Measurements from ENCODE around the gene OR5V1. TPM values are rescaled to one million over a fixed set of nuclear protein-coding genes. Genes with fewer than 3 reads are reported as not detected.

Gene OR5V1
- total RNA-seq (2022; extraction: Qiagen RNA extraction; ENCODE audit: low read depth) = not detected in 5 replicates

DNA sequence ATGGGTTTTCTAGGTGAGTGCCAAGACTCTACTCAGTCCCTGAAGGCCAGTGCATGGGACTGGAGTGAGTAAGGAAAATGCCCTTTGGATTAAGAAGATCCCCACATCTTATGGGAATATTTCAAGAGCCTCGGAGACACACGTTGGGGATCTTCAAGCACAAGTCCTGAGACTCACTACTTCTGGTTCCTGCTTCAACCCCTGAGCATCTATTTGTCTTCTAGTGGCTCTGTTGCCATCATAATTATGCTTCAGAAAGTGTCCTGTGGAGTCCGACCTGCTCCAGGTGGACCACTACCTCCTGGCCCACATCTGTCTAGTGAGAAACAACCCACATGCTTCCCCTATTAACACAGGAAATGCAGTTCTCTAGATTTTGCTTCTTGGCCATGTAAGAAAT lies at the start of gene OR5V1:
OR5V1 (minus strand) TSS at position 101 of the 400 bp plus-strand sequence. CDS start 12,670 bp downstream, outside the sequence.

DNA sequence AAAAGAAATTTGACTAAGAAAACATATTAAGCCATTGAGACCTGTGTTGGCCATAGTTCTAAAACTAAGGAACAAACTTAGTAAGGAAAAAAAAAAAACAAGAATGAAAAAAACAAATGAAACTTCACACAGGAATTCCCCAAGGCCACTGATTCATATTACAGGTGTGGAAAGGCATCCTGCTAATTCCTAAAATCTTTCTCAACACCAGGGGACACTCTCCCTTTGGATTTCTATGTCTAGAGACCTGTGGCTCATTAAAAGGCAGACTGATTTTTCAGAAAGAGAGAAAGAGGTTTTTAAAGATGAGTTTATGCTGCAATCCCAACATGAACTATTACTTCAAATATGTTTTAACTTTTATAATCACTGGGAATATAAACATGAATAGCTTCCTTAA lies 45.9 kb upstream of the OR5V1 start, which contains the start of gene OR12D1:
OR12D1 (plus strand) TSS at position 341 of the 400 bp plus-strand sequence.

DNA sequence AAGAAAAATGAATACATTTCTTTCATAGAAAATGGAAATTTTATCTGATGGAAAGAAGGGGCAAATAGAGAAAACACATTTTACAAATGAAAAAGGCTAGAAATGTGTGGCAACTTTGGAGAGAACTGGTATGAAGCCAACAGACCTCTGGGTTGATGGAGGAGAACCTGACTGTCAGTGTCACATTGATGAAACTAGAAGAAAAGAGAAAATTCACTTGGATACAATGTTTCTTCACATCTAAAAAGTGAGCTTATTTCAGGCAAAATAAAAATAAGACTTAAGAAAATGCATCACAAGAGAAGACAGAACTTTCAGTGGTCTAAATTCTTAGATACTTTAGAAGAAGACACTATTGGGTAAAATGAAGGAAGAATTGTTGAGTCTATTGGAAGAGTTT lies 26.7 kb upstream of the OR5V1 start, which contains the start of gene OR12D2:
OR12D2 (plus strand) TSS at position 301 of the 400 bp plus-strand sequence. CDS start 1,069 bp downstream, outside the sequence.

GRCh38 chr6:29375191-29375590 lies 6.5 kb upstream of the OR5V1 start, which contains the start of gene OR12D3:
OR12D3 (minus strand) TSS chr6:29375291; CDS start chr6:29375287, 4 bp downstream.

Other genes starting within 250 kb of the OR5V1 start
- not detected in 5 replicates for gene OR2J2, start 198.0 kb downstream of the OR5V1 start, total RNA-seq (2022; extraction: Qiagen RNA extraction; ENCODE audit: low read depth)
- gene OR14J1, start 67.2 kb downstream of the OR5V1 start, total RNA-seq (2022; extraction: Qiagen RNA extraction; ENCODE audit: low read depth) = not detected in 5 replicates
- not detected in 5 replicates for gene OR12D3, start 6.4 kb upstream of the OR5V1 start, total RNA-seq (2022; extraction: Qiagen RNA extraction; ENCODE audit: low read depth)
- not detected in 5 replicates for gene OR12D2, start 26.8 kb upstream of the OR5V1 start, total RNA-seq (2022; extraction: Qiagen RNA extraction; ENCODE audit: low read depth)
- gene OR12D1, start 46.1 kb upstream of the OR5V1 start, total RNA-seq (2022; extraction: Qiagen RNA extraction; ENCODE audit: low read depth) = not detected in 5 replicates
- not detected in 5 replicates for gene OR10C1, start 70.4 kb upstream of the OR5V1 start, total RNA-seq (2022; extraction: Qiagen RNA extraction; ENCODE audit: low read depth)
- not detected in 5 replicates for gene OR11A1, start 88.2 kb upstream of the OR5V1 start, total RNA-seq (2022; extraction: Qiagen RNA extraction; ENCODE audit: low read depth)
- not detected in 5 replicates for gene OR2H1, start 88.3 kb upstream of the OR5V1 start, total RNA-seq (2022; extraction: Qiagen RNA extraction; ENCODE audit: low read depth)
- not detected in 5 replicates for gene MAS1L, start 119.1 kb upstream of the OR5V1 start, total RNA-seq (2022; extraction: Qiagen RNA extraction; ENCODE audit: low read depth)
- 0.51 to 1.2 TPM (median 0.61 TPM) in 5 replicates for gene UBD, start 190.9 kb upstream of the OR5V1 start, total RNA-seq (2022; extraction: Qiagen RNA extraction; ENCODE audit: low read depth)
- gene OR2H2, start 216.3 kb upstream of the OR5V1 start, total RNA-seq (2022; extraction: Qiagen RNA extraction; ENCODE audit: low read depth) = not detected in 5 replicates